NCI-H82 treated with DMSO at 0.1 percent for 48 hours (cell line): ENCODE measurements around the gene LRRC30.

ENCODE experiments used
- DNase-seq: peaks from one replicate; lab custom pipeline; 2025; ENCODE audit not compliant: unreplicated experiment; lab: John Stamatoyannopoulos, UW

Gene LRRC30

GRCh38 chr18:7236933-7237332 is 6.0 kb downstream of the LRRC30 start:
- no peak for DNase-seq

- DNase-seq, result no peak
Measured at GRCh38 chr18:7237673-7238272, 6.9 kb downstream of the LRRC30 start.

- no peak for DNase-seq
Measured at GRCh38 chr18:7242926-7243325, 12.0 kb downstream of the LRRC30 start.

GRCh38 chr18:7248877-7249276 is 18.0 kb downstream of the LRRC30 start:
- no peak for DNase-seq

- DNase-seq, result no peak
Measured at GRCh38 chr18:7254163-7254562, 23.3 kb downstream of the LRRC30 start.

- DNase-seq, result no peak
Measured at GRCh38 chr18:7255054-7255453, 24.2 kb downstream of the LRRC30 start.

- no peak for DNase-seq
Measured at GRCh38 chr18:7255643-7256042, 24.8 kb downstream of the LRRC30 start.

- no peak for DNase-seq
Measured at GRCh38 chr18:7256618-7257425, 25.9 kb downstream of the LRRC30 start.

GRCh38 chr18:7257426-7257740 is 26.5 kb downstream of the LRRC30 start:
- DNase-seq, result no peak

- DNase-seq, result no peak
Measured at GRCh38 chr18:7259475-7259874, 28.6 kb downstream of the LRRC30 start.

- no peak for DNase-seq
Measured at GRCh38 chr18:7261199-7261598, 30.3 kb downstream of the LRRC30 start.

- no peak for DNase-seq
Measured at GRCh38 chr18:7267973-7268372, 37.1 kb downstream of the LRRC30 start.

GRCh38 chr18:7269942-7270341 is 39.1 kb downstream of the LRRC30 start:
- DNase-seq, result no peak

- DNase-seq, result peak; percentile 13
Measured at GRCh38 chr18:7272311-7273049, 41.6 kb downstream of the LRRC30 start.

- no peak for DNase-seq
Measured at GRCh38 chr18:7273301-7273921, 42.5 kb downstream of the LRRC30 start.

- DNase-seq, result no peak
Measured at GRCh38 chr18:7281579-7281978, 50.7 kb downstream of the LRRC30 start.
